ENCODE measurements around the gene COL6A5. TPM values are rescaled to one million over a fixed set of nuclear protein-coding genes. Genes with fewer than 3 reads are reported as not detected.

COL6A5 gene
- total and polyA plus RNA-seq, 2 of the 13 experiments (the other 11 are each of a cell fraction or from before 2014, with no cell fraction given), result not detected

DNA sequence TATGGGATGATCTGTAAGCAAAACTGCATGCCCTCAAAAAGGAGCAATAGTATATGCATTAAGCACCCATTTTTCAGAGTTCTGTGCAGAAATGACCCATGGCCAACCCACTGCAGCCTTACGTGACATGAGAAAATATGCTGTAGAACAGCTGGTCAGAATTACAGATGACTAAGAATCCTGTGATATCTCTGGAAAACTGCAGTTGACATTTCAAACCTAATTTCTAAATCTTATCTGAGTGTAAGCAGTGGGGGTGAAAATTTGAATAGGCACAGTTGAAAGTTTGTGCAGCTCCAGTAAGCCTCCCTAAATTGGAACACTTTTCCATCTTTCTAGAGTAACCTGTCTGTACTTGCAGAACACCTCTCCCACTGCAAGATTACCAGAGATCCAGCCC, 142.8 kb downstream of the COL6A5 start:
- BruUV-seq (replicated peaks), result no TSS peak
- in situ Hi-C loops (cut with HindIII; ENCODE audit: extremely low pct_ligation_motif_present, low pct_unique_long_range_greater_than_20kb) (no loop called here), intact Hi-C loops (cut with micrococcal nuclease; ENCODE audit: unreplicated experiment) (no loop called here)
- Histone ChIP-seq H3K9ac (ENCODE audit: insufficient read depth, low read depth, low read length) (no peak overlapping the region), H3K27me3 (ENCODE audit: control insufficient read depth in 1 of 2, insufficient read depth in 2 of 2, low read length in 2 of 2) (peaks cover 0 to 2% of the 10 kb centered on the region in 2 experiments; a peak in 1 of 5 replicates), H3K79me2 (ENCODE audit: insufficient read depth, low read length) (no peaks in the 10 kb centered on the region), H3K36me3 (replicated peaks in 1 of 2; ENCODE audit: control insufficient read depth in 1 of 2, insufficient read depth in 2 of 2, low read length in 2 of 2) (no peaks in the 10 kb centered on the region), H3K4me1 (ENCODE audit: insufficient read depth, low read length) (no peaks in the 10 kb centered on the region), H4K20me1 (ENCODE audit: insufficient read depth, low read length) (no peaks in the 10 kb centered on the region), H3K4me2 (ENCODE audit: low read depth, low read length) (no peak overlapping the region), H3K27ac (ENCODE audit: extremely low read length, insufficient read depth, low read length) (no peak overlapping the region), H3K4me3 (replicated peaks in 1 of 3; ENCODE audit: insufficient read depth in 1 of 3, low read depth in 2 of 3, low read length in 3 of 3) (no peak overlapping the region), H3K9me3 (ENCODE audit: low read length) (no peaks in the 10 kb centered on the region), H2AFZ (ENCODE audit: low read length) (no peak overlapping the region)
- ChIA-PET CTCF (ENCODE audit: low intra/inter-chr PET ratio, low total read pairs) (no interaction called here), POLR2A (no interaction called here)
- DNase-seq (ENCODE audit: low spot score), result no peak
- WGBS (ENCODE audit: low lambda C conversion rate), result 13% methylated on average over 1 of the region's 1 CpG
- FAIRE-seq, result no peak
- ATAC-seq, result no peak
- TF ChIP-seq ZNF746 (CRISPR knock-in tag; IDR thresholded peaks at IDR 0.05) (no peak), GFI1 (CRISPR knock-in tag; IDR thresholded peaks at IDR 0.05; ENCODE audit: borderline replicate concordance) (no peak), NONO (IDR thresholded peaks at IDR 0.05) (no peak), NONO (CRISPR knock-in tag; conservative IDR thresholded peaks at IDR 0.05) (no peak), HNRNPLL (IDR thresholded peaks at IDR 0.05; ENCODE audit: low read depth, low read length, poor library complexity, severe bottlenecking) (no peak), SOX5 (CRISPR knock-in tag; IDR thresholded peaks at IDR 0.05; ENCODE audit: borderline replicate concordance) (no peak), CREB1 (IDR thresholded peaks at IDR 0.05) (no peak), CREB1 (CRISPR knock-in tag; IDR thresholded peaks at IDR 0.05) (no peak), RCOR2 (CRISPR knock-in tag; IDR thresholded peaks at IDR 0.05) (no peak), RARA (CRISPR knock-in tag; IDR thresholded peaks at IDR 0.05) (no peak), EED (CRISPR knock-in tag; IDR thresholded peaks at IDR 0.05) (no peak), GZF1 (CRISPR knock-in tag; IDR thresholded peaks at IDR 0.05) (no peak), EHMT2 (IDR thresholded peaks at IDR 0.05; ENCODE audit: borderline replicate concordance, low read depth, low read length) (no peak), KDM3A (CRISPR knock-in tag; IDR thresholded peaks at IDR 0.05; ENCODE audit: low read depth) (no peak), ZBTB7A (CRISPR knock-in tag; IDR thresholded peaks at IDR 0.05) (no peak), ZNF605 (CRISPR knock-in tag; IDR thresholded peaks at IDR 0.05) (no peak)
- TF ChIP-seq, protein P1, sequence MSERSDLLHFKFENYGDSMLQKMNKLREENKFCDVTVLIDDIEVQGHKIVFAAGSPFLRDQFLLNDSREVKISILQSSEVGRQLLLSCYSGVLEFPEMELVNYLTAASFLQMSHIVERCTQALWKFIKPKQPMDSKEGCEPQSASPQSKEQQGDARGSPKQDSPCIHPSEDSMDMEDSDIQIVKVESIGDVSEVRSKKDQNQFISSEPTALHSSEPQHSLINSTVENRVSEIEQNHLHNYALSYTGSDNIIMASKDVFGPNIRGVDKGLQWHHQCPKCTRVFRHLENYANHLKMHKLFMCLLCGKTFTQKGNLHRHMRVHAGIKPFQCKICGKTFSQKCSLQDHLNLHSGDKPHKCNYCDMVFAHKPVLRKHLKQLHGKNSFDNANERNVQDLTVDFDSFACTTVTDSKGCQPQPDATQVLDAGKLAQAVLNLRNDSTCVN (CRISPR knock-in tag; IDR thresholded peaks at IDR 0.05; ENCODE audit: borderline replicate concordance), result no peak
- TF ChIP-seq, protein P2, sequence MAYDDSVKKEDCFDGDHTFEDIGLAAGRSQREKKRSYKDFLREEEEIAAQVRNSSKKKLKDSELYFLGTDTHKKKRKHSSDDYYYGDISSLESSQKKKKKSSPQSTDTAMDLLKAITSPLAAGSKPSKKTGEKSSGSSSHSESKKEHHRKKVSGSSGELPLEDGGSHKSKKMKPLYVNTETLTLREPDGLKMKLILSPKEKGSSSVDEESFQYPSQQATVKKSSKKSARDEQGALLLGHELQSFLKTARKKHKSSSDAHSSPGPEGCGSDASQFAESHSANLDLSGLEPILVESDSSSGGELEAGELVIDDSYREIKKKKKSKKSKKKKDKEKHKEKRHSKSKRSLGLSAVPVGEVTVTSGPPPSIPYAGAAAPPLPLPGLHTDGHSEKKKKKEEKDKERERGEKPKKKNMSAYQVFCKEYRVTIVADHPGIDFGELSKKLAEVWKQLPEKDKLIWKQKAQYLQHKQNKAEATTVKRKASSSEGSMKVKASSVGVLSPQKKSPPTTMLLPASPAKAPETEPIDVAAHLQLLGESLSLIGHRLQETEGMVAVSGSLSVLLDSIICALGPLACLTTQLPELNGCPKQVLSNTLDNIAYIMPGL (CRISPR knock-in tag; IDR thresholded peaks at IDR 0.05; ENCODE audit: borderline replicate concordance in 1 of 2, low read depth in 1 of 2), result no peak
- TF ChIP-seq, protein P3, sequence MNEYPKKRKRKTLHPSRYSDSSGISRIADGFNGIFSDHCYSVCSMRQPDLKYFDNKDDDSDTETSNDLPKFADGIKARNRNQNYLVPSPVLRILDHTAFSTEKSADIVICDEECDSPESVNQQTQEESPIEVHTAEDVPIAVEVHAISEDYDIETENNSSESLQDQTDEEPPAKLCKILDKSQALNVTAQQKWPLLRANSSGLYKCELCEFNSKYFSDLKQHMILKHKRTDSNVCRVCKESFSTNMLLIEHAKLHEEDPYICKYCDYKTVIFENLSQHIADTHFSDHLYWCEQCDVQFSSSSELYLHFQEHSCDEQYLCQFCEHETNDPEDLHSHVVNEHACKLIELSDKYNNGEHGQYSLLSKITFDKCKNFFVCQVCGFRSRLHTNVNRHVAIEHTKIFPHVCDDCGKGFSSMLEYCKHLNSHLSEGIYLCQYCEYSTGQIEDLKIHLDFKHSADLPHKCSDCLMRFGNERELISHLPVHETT (CRISPR knock-in tag; conservative IDR thresholded peaks at IDR 0.05), result no peak
